Endothelial cell of umbilical vein (primary cell): ENCODE results near the gene KMT5B. TPM values are rescaled to one million over a fixed set of nuclear protein-coding genes. Genes with fewer than 3 reads are reported as not detected.

Experiments used
- BruUV-seq: library from RNA; stranded (reverse); fragments of 400-500 nt; replicated peaks from 2 replicates; lab custom pipeline; 2021; lab: Mats Ljungman, UMichigan
- CTCF ChIA-PET: fragments of 300-600, 350-600 bp; sonication (Branson Sonifier 250); formaldehyde crosslinking; loops from one replicate; lab custom pipeline; 2021; ENCODE audit warnings: antibody characterized with exemption, inconsistent platforms; lab: Charles Lee
- POLR2A ChIA-PET: fragments of 300-600, 350-600 bp; sonication (Branson Sonifier 250); formaldehyde crosslinking; loops from one replicate; lab custom pipeline; 2021; ENCODE audit warnings: antibody characterized with exemption, inconsistent platforms; lab: Charles Lee
- DNase-seq: peaks from one replicate; pipeline ENCODE4 v3.0.0-alpha.2; 2011; ENCODE audit warnings: low read depth, low spot score
- FAIRE-seq: peaks from 2 replicates; lab custom pipeline; 2011; peaks lifted over from hg19 to GRCh38; lab: Jason Lieb, UNC
- H2AFZ ChIP-seq: 2 replicates; pipeline ENCODE4 v1.6.0; 2012; ENCODE audit warnings: low read depth, low read length, control low read depth, inconsistent platforms
- H3K27ac ChIP-seq: 2 replicates; pipeline ENCODE4 v1.5.1; 2011; ENCODE audit warnings: low read depth, mild to moderate bottlenecking, control low read depth, low read length, moderate library complexity; ENCODE audit not compliant: insufficient read depth
- H3K27me3 ChIP-seq, 2 experiments: 2 replicates each; pipeline versions ENCODE4 v1.6.0 to v1.6.1; 2011; ENCODE audit warnings: low read length in 2 of 2, mixed read lengths in 1 of 2; ENCODE audit not compliant: control insufficient read depth in 2 of 2, insufficient read depth in 2 of 2
- H3K36me3 ChIP-seq, 2 experiments: 2 replicates in 1 of 2; 3 replicates in 1 of 2; pipeline ENCODE4 v1.5.1; 2011; ENCODE audit warnings: low read length in 2 of 2, mild to moderate bottlenecking in 1 of 2, moderate library complexity in 1 of 2; ENCODE audit not compliant: control insufficient read depth in 2 of 2, insufficient read depth in 2 of 2; ENCODE audit errors: extremely low read depth in 1 of 2
- H3K4me1 ChIP-seq: 3 replicates; pipeline ENCODE4 v1.5.1; 2011; ENCODE audit warnings: mild to moderate bottlenecking, low read length; ENCODE audit not compliant: control insufficient read depth, insufficient read depth; ENCODE audit errors: extremely low read depth
- H3K4me2 ChIP-seq: 2 replicates; pipeline ENCODE4 v1.6.1; 2011; ENCODE audit warnings: low read length, control low read depth, mixed read lengths; ENCODE audit not compliant: insufficient read depth
- H3K4me3 ChIP-seq, 3 experiments: fragments of 200-600 bp in 1 of 3; sonication (generic), shearing (Covaris generic) in 1 of 3; replicated peaks in 1 of 3; 2 replicates each; pipeline ENCODE4 v1.5.1; 2011 to 2016; ENCODE audit warnings: control low read depth in 3 of 3, low read length in 3 of 3, mild to moderate bottlenecking in 2 of 3, inconsistent platforms in 1 of 3, low read depth in 1 of 3, moderate library complexity in 1 of 3; ENCODE audit not compliant: insufficient read depth in 1 of 3
- H3K79me2 ChIP-seq: 2 replicates; pipeline ENCODE4 v1.6.0; 2012; ENCODE audit warnings: low read length, inconsistent platforms; ENCODE audit not compliant: control insufficient read depth, insufficient read depth
- H3K9ac ChIP-seq: replicated peaks from 2 replicates; pipeline ENCODE3; 2011; ENCODE audit warnings: low read length, control low read depth; ENCODE audit not compliant: insufficient read depth; ENCODE audit errors: extremely low read depth
- H3K9me1 ChIP-seq: replicated peaks from 3 replicates; pipeline ENCODE4 v1.6.0; 2011; ENCODE audit warnings: mild to moderate bottlenecking, low read length; ENCODE audit not compliant: control insufficient read depth, insufficient read depth; ENCODE audit errors: extremely low read depth
- H3K9me3 ChIP-seq: replicated peaks from 2 replicates; pipeline ENCODE4 v1.5.1; 2012; ENCODE audit warnings: low read length, inconsistent platforms; ENCODE audit not compliant: control insufficient read depth, insufficient read depth
- H4K20me1 ChIP-seq: replicated peaks from 2 replicates; pipeline ENCODE3; 2011; ENCODE audit warnings: mild to moderate bottlenecking, low read length; ENCODE audit not compliant: control insufficient read depth, insufficient read depth; ENCODE audit errors: extremely low read depth
- EZH2 ChIP-seq: IDR thresholded peaks from 2 replicates; pipeline ENCODE4 v1.6.1; 2012; ENCODE audit warnings: borderline replicate concordance, low read depth, mild to moderate bottlenecking, moderate library complexity, low read length, inconsistent platforms; ENCODE audit not compliant: severe bottlenecking
- GATA2 ChIP-seq: IDR thresholded peaks from 2 replicates; pipeline ENCODE4 v1.7.0; 2011; ENCODE audit warnings: low read depth, mild to moderate bottlenecking, moderate library complexity, mixed read lengths, low read length; ENCODE audit not compliant: insufficient read length, insufficient read depth
- MYC ChIP-seq: IDR thresholded peaks from one replicate; pipeline ENCODE4 v1.6.1; 2011; ENCODE audit warnings: mild to moderate bottlenecking, low read depth, low read length
- POLR2AphosphoS5 ChIP-seq: IDR thresholded peaks from 2 replicates; pipeline ENCODE4 v1.6.1; 2012; ENCODE audit warnings: low read depth, mild to moderate bottlenecking, control low read depth, low read length, moderate library complexity; ENCODE audit not compliant: insufficient read depth
- dilution Hi-C: fragments of 300-500 bp; cut with MboI; formaldehyde crosslinking; loops from one replicate; pipeline ENCODE4 v1.15.0; 2019; ENCODE audit warnings: low sequenced_read_pairs; ENCODE audit not compliant: extremely low pct_ligation_motif_present
- intact Hi-C: fragments of 100-400 bp; cut with micrococcal nuclease; formaldehyde crosslinking; loops from one replicate; pipeline ENCODE4 v1.10.0; 2022
- polyA plus RNA-seq, 4 experiments: library from polyadenylated mRNA; depleted of rRNA in 3 of 4; stranded (reverse) in 3 of 4; unstranded in 1 of 4; fragments of >200 nt; gene quantifications; 2 replicates each; pipeline versions ENCODE4 v1.2.1 to v1.2.3, GENCODE V29; 2011 to 2012; ENCODE audit warnings: missing spikeins in 1 of 4
- total RNA-seq: library from RNA; stranded (reverse); gene quantifications from 2 replicates; pipeline ENCODE4 v1.2.3, GENCODE V29; 2021
- TF ChIP-seq, protein P1 (sequence below), 2 donors: IDR thresholded peaks; 1 replicate in 1 of 2; 2 replicates in 1 of 2; pipeline ENCODE4 v1.5.1; 2011; ENCODE audit warnings: low read length in 2 of 2, mild to moderate bottlenecking in 2 of 2, moderate library complexity in 2 of 2, control low read depth in 1 of 2, inconsistent platforms in 1 of 2, low read depth in 1 of 2; ENCODE audit not compliant: insufficient read depth in 1 of 2; ENCODE audit errors: extremely low read depth in 1 of 2
- TF ChIP-seq, protein P2 (sequence below): IDR thresholded peaks from 2 replicates; pipeline ENCODE4 v1.6.1; 2011; ENCODE audit not compliant: insufficient read depth, insufficient read length

Gene KMT5B
- total and polyA plus RNA-seq, 2 donors (not counting 3 experiments of a cell fraction or from before 2014, with no cell fraction given), result 10.1 to 36.3 TPM

DNA sequence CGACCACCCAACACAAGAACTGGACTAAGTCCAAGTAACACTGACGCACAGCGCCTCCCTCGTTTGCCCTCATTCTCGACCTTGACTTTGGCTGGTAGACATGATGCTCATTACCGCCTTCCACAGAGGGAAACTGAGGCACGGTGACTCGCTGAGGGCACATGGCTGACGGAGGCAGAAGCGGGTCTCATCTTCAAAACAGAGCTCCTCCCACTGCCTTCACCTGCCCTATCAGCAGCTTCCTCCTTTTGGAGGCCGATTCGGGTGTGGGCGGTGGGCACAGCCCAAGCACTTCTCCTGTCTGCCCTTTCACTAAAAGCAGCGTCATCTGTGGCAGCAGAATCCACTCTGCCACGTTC, 2.0 kb upstream of the KMT5B start:
- dilution Hi-C loops (no loop called here), intact Hi-C loops (no loop called here)
- FAIRE-seq (no peak), DNase-seq (no peak)
- Histone ChIP-seq H3K9ac (no peak overlapping the region), H3K79me2 (peaks cover 26% of the 10 kb centered on the region), H4K20me1 (peaks cover 5% of the 10 kb centered on the region), H2AFZ (no peak overlapping the region), H3K4me3 (no peak overlapping the region), H3K9me3 (no peaks in the 10 kb centered on the region), H3K9me1 (no peaks in the 10 kb centered on the region), H3K27ac (no peak overlapping the region), H3K4me1 (peaks cover 13% of the 10 kb centered on the region), H3K4me2 (no peak overlapping the region), H3K36me3 (no peaks in the 10 kb centered on the region), H3K27me3 (peaks cover 5 to 6% of the 10 kb centered on the region in 2 experiments)
- ChIA-PET CTCF (interaction anchor here (0.9 kb wide), 1 partner anchor 10 kb away, joined by 4 read pairs; no protein-coding TSS in a partner anchor), POLR2A (no interaction called here)
- TF ChIP-seq GATA2, result no peak
- TF ChIP-seq, protein P1, sequence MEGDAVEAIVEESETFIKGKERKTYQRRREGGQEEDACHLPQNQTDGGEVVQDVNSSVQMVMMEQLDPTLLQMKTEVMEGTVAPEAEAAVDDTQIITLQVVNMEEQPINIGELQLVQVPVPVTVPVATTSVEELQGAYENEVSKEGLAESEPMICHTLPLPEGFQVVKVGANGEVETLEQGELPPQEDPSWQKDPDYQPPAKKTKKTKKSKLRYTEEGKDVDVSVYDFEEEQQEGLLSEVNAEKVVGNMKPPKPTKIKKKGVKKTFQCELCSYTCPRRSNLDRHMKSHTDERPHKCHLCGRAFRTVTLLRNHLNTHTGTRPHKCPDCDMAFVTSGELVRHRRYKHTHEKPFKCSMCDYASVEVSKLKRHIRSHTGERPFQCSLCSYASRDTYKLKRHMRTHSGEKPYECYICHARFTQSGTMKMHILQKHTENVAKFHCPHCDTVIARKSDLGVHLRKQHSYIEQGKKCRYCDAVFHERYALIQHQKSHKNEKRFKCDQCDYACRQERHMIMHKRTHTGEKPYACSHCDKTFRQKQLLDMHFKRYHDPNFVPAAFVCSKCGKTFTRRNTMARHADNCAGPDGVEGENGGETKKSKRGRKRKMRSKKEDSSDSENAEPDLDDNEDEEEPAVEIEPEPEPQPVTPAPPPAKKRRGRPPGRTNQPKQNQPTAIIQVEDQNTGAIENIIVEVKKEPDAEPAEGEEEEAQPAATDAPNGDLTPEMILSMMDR (IDR thresholded peaks at IDR 0.05; ENCODE audit: extremely low read depth in 1 of 2, insufficient read depth in 1 of 2, low read depth in 1 of 2, low read length in 2 of 2), result no peak
- TF ChIP-seq, protein P2, sequence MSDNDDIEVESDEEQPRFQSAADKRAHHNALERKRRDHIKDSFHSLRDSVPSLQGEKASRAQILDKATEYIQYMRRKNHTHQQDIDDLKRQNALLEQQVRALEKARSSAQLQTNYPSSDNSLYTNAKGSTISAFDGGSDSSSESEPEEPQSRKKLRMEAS, result no peak
- TF ChIP-seq POLR2AphosphoS5, result no peak
- TF ChIP-seq EZH2, result no peak
- TF ChIP-seq MYC, result no peak
- no TSS peak for BruUV-seq
